Measurements from ENCODE around the gene LTB.

Gene LTB

GRCh38 chr6:31620586-31621319, 38.5 kb upstream of the LTB start, which contains the start of gene PRRC2A:
PRRC2A (plus strand) TSS chr6:31620715; CDS start chr6:31622790, 2,075 bp downstream.
- Histone ChIP-seq H3K4me3 (ENCODE audit: low read length) (peak within 1 kb of the TSS; percentile 86), H3K36me3 (ENCODE audit: insufficient read depth, low read depth, low read length) (peaks cover 43% of the 10 kb centered on the region), H3K4me1 (ENCODE audit: insufficient read depth, low read length) (peaks cover 10% of the 10 kb centered on the region; the same call in 1 of the 2 replicates), H3K9ac (ENCODE audit: low read depth, low read length) (peak within 1 kb of the TSS; percentile 98), H3K9me3 (ENCODE audit: insufficient read depth, low read depth, low read length) (no peaks in the 10 kb centered on the region), H3K27me3 (ENCODE audit: insufficient read depth, low read length) (no peaks in the 10 kb centered on the region), H3K27ac (ENCODE audit: low read length) (peak within 1 kb of the TSS; percentile 97)

GRCh38 chr6:31619805-31620585, 37.8 kb upstream of the LTB start:
- Histone ChIP-seq H3K4me1 (ENCODE audit: insufficient read depth, low read length) (peaks cover 17% of the 10 kb centered on the region; the same call in 1 of the 2 replicates), H3K9ac (ENCODE audit: low read depth, low read length) (peak overlapping the region; percentile 98), H3K27me3 (ENCODE audit: insufficient read depth, low read length) (no peaks in the 10 kb centered on the region), H3K36me3 (ENCODE audit: insufficient read depth, low read depth, low read length) (peaks cover 35% of the 10 kb centered on the region), H3K4me3 (ENCODE audit: low read length) (peak overlapping the region; percentile 86), H3K9me3 (ENCODE audit: insufficient read depth, low read depth, low read length) (no peaks in the 10 kb centered on the region), H3K27ac (ENCODE audit: low read length) (peak overlapping the region; percentile 97)

GRCh38 chr6:31617010-31617409, 34.8 kb upstream of the LTB start:
- H3K4me3 ChIP-seq (ENCODE audit: low read length), result no peak overlapping the region
- no peak overlapping the region for H3K27ac ChIP-seq (ENCODE audit: low read length)
- H3K36me3 ChIP-seq (ENCODE audit: insufficient read depth, low read depth, low read length), result peaks cover 6% of the 10 kb centered on the region
- H3K4me1 ChIP-seq (ENCODE audit: insufficient read depth, low read length), result peaks cover 13% of the 10 kb centered on the region; the same call in 1 of the 2 replicates
- no peak overlapping the region for H3K9ac ChIP-seq (ENCODE audit: low read depth, low read length)
- H3K27me3 ChIP-seq (ENCODE audit: insufficient read depth, low read length), result no peaks in the 10 kb centered on the region
- no peaks in the 10 kb centered on the region for H3K9me3 ChIP-seq (ENCODE audit: insufficient read depth, low read depth, low read length)

GRCh38 chr6:31615748-31616147, 33.5 kb upstream of the LTB start:
- H3K27ac ChIP-seq (ENCODE audit: low read length), result no peak overlapping the region

GRCh38 chr6:31614684-31615578, 32.7 kb upstream of the LTB start, which contains the start of gene AIF1:
AIF1 (plus strand) TSS chr6:31615234; CDS start chr6:31615330, 96 bp downstream.
- H3K4me1 ChIP-seq (ENCODE audit: insufficient read depth, low read length), result peaks cover 10% of the 10 kb centered on the region; the same call in 1 of the 2 replicates
- no peaks in the 10 kb centered on the region for H3K27me3 ChIP-seq (ENCODE audit: insufficient read depth, low read length)
- H3K9ac ChIP-seq (ENCODE audit: low read depth, low read length), result peak within 1 kb of the TSS; percentile 49; the same call in 1 of the 2 replicates
- H3K27ac ChIP-seq (ENCODE audit: low read length), result no peak within 1 kb of the TSS
- no peaks in the 10 kb centered on the region for H3K36me3 ChIP-seq (ENCODE audit: insufficient read depth, low read depth, low read length)
- H3K9me3 ChIP-seq (ENCODE audit: insufficient read depth, low read depth, low read length), result no peaks in the 10 kb centered on the region
- H3K4me3 ChIP-seq (ENCODE audit: low read length), result peak within 1 kb of the TSS; percentile 25; the same call in 1 of the 2 replicates

More at GRCh38 chr6:31615748-31616147, 33.5 kb upstream of the LTB start:
- no peaks in the 10 kb centered on the region for H3K36me3 ChIP-seq (ENCODE audit: insufficient read depth, low read depth, low read length)
- no peaks in the 10 kb centered on the region for H3K27me3 ChIP-seq (ENCODE audit: insufficient read depth, low read length)
- H3K9ac ChIP-seq (ENCODE audit: low read depth, low read length), result peak overlapping the region; percentile 49; the same call in 1 of the 2 replicates
- peak overlapping the region; percentile 25; the same call in 1 of the 2 replicates for H3K4me3 ChIP-seq (ENCODE audit: low read length)
- no peaks in the 10 kb centered on the region for H3K9me3 ChIP-seq (ENCODE audit: insufficient read depth, low read depth, low read length)
- H3K4me1 ChIP-seq (ENCODE audit: insufficient read depth, low read length), result peaks cover 10% of the 10 kb centered on the region; the same call in 1 of the 2 replicates

GRCh38 chr6:31614075-31614619, 31.9 kb upstream of the LTB start:
- H3K9ac ChIP-seq (ENCODE audit: low read depth, low read length), result no peak overlapping the region
- H3K27ac ChIP-seq (ENCODE audit: low read length), result no peak overlapping the region
- H3K27me3 ChIP-seq (ENCODE audit: insufficient read depth, low read length), result no peaks in the 10 kb centered on the region
- no peaks in the 10 kb centered on the region for H3K9me3 ChIP-seq (ENCODE audit: insufficient read depth, low read depth, low read length)
- no peak overlapping the region for H3K4me3 ChIP-seq (ENCODE audit: low read length)
- H3K36me3 ChIP-seq (ENCODE audit: insufficient read depth, low read depth, low read length), result no peaks in the 10 kb centered on the region
- H3K4me1 ChIP-seq (ENCODE audit: insufficient read depth, low read length), result peaks cover 10% of the 10 kb centered on the region; the same call in 1 of the 2 replicates

- H3K27ac ChIP-seq (ENCODE audit: low read length), result no peak overlapping the region
- no peaks in the 10 kb centered on the region for H3K27me3 ChIP-seq (ENCODE audit: insufficient read depth, low read length)
- H3K36me3 ChIP-seq (ENCODE audit: insufficient read depth, low read depth, low read length), result no peaks in the 10 kb centered on the region
- peaks cover 10% of the 10 kb centered on the region; the same call in 1 of the 2 replicates for H3K4me1 ChIP-seq (ENCODE audit: insufficient read depth, low read length)
- no peaks in the 10 kb centered on the region for H3K9me3 ChIP-seq (ENCODE audit: insufficient read depth, low read depth, low read length)
- no peak overlapping the region for H3K9ac ChIP-seq (ENCODE audit: low read depth, low read length)
- no peak overlapping the region for H3K4me3 ChIP-seq (ENCODE audit: low read length)
Measured at GRCh38 chr6:31610968-31611367, 28.7 kb upstream of the LTB start.

GRCh38 chr6:31609519-31610406, 27.5 kb upstream of the LTB start:
- Histone ChIP-seq H3K27me3 (ENCODE audit: insufficient read depth, low read length) (no peaks in the 10 kb centered on the region), H3K9me3 (ENCODE audit: insufficient read depth, low read depth, low read length) (no peaks in the 10 kb centered on the region), H3K27ac (ENCODE audit: low read length) (no peak overlapping the region), H3K4me1 (ENCODE audit: insufficient read depth, low read length) (peaks cover under 1% of the 10 kb centered on the region; the same call in 1 of the 2 replicates), H3K36me3 (ENCODE audit: insufficient read depth, low read depth, low read length) (no peaks in the 10 kb centered on the region), H3K9ac (ENCODE audit: low read depth, low read length) (no peak overlapping the region), H3K4me3 (ENCODE audit: low read length) (no peak overlapping the region)

GRCh38 chr6:31607317-31607716, 25.1 kb upstream of the LTB start:
- no peaks in the 10 kb centered on the region for H3K27me3 ChIP-seq (ENCODE audit: insufficient read depth, low read length)
- H3K36me3 ChIP-seq (ENCODE audit: insufficient read depth, low read depth, low read length), result no peaks in the 10 kb centered on the region
- H3K9me3 ChIP-seq (ENCODE audit: insufficient read depth, low read depth, low read length), result no peaks in the 10 kb centered on the region
- H3K4me1 ChIP-seq (ENCODE audit: insufficient read depth, low read length), result no peaks in the 10 kb centered on the region
- no peak overlapping the region for H3K4me3 ChIP-seq (ENCODE audit: low read length)
- H3K9ac ChIP-seq (ENCODE audit: low read depth, low read length), result no peak overlapping the region
- no peak overlapping the region for H3K27ac ChIP-seq (ENCODE audit: low read length)

GRCh38 chr6:31597006-31597405, 14.8 kb upstream of the LTB start:
- no peak overlapping the region for H3K27ac ChIP-seq (ENCODE audit: low read length)
- no peaks in the 10 kb centered on the region for H3K27me3 ChIP-seq (ENCODE audit: insufficient read depth, low read length)

More at GRCh38 chr6:31597006-31597405, 14.8 kb upstream of the LTB start:
- H3K4me3 ChIP-seq (ENCODE audit: low read length), result no peak overlapping the region
- H3K9ac ChIP-seq (ENCODE audit: low read depth, low read length), result no peak overlapping the region
- H3K36me3 ChIP-seq (ENCODE audit: insufficient read depth, low read depth, low read length), result no peaks in the 10 kb centered on the region
- no peaks in the 10 kb centered on the region for H3K4me1 ChIP-seq (ENCODE audit: insufficient read depth, low read length)
- H3K9me3 ChIP-seq (ENCODE audit: insufficient read depth, low read depth, low read length), result no peaks in the 10 kb centered on the region

Data from iPS-20b (cell line).